ENCODE measurements around the gene CPOX.

DNA sequence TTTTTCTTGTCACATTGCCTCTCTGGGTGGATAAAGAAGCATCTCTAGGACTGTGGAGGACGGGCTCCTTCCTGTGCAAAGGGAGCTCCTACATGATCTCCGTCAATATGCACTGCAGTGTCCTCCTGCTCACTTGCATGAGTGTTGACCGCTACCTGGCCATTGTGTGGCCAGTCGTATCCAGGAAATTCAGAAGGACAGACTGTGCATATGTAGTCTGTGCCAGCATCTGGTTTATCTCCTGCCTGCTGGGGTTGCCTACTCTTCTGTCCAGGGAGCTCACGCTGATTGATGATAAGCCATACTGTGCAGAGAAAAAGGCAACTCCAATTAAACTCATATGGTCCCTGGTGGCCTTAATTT, 61.2 kb downstream of the CPOX start:
- TF ChIP-seq, protein P1, sequence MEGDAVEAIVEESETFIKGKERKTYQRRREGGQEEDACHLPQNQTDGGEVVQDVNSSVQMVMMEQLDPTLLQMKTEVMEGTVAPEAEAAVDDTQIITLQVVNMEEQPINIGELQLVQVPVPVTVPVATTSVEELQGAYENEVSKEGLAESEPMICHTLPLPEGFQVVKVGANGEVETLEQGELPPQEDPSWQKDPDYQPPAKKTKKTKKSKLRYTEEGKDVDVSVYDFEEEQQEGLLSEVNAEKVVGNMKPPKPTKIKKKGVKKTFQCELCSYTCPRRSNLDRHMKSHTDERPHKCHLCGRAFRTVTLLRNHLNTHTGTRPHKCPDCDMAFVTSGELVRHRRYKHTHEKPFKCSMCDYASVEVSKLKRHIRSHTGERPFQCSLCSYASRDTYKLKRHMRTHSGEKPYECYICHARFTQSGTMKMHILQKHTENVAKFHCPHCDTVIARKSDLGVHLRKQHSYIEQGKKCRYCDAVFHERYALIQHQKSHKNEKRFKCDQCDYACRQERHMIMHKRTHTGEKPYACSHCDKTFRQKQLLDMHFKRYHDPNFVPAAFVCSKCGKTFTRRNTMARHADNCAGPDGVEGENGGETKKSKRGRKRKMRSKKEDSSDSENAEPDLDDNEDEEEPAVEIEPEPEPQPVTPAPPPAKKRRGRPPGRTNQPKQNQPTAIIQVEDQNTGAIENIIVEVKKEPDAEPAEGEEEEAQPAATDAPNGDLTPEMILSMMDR (IDR thresholded peaks at IDR 0.05), result no peak
- no peak for TF ChIP-seq POLR2A (IDR thresholded peaks at IDR 0.05)

Data from Peyer's patch (tissue), 4 donors.